Thoracic aorta (tissue), 2 donors: ENCODE data around the gene SLC22A9. TPM values are rescaled to one million over a fixed set of nuclear protein-coding genes. Genes with fewer than 3 reads are reported as not detected.
"Not testable (repeated sequence)": the region's sequence is repeated elsewhere in the genome, so short reads cannot be mapped to it uniquely, and the experiment has no call there.

Source experiments
- ATAC-seq: fragments of 150-250 bp; one replicate; pipeline ENCODE4 v1.8.0; 2017; ENCODE audit warnings: low read depth; ENCODE audit not compliant: insufficient number of reproducible peaks, low FRiP score
- DNase-seq: peaks from one replicate; pipeline ENCODE4 v3.0.0-alpha.2; 2020; ENCODE audit warnings: low spot score
- H3K27ac ChIP-seq, 2 donors: fragments of 200-600 bp; sonication (generic); 1 replicate in 1 of 2; 2 replicates in 1 of 2; pipeline ENCODE4 v1.5.1; 2016; ENCODE audit warnings: mild to moderate bottlenecking in 2 of 2, moderate library complexity in 2 of 2
- H3K27me3 ChIP-seq: fragments of 200-600 bp; sonication (generic); replicated peaks from 2 replicates; pipeline ENCODE4 v1.6.0; 2016; ENCODE audit warnings: mild to moderate bottlenecking; ENCODE audit not compliant: insufficient read depth
- H3K36me3 ChIP-seq: fragments of 200-600 bp; sonication (generic); one replicate; pipeline ENCODE4 v1.5.1; 2016
- H3K4me1 ChIP-seq, 2 donors: fragments of 200-600 bp; sonication (generic); 1 replicate in 1 of 2; 2 replicates in 1 of 2; pipeline versions ENCODE4 v1.5.1 to v1.6.0; 2016; ENCODE audit warnings: low read depth in 2 of 2, mild to moderate bottlenecking in 1 of 2; ENCODE audit not compliant: control insufficient read depth in 1 of 2
- H3K4me3 ChIP-seq: fragments of 200-600 bp; sonication (generic); 2 replicates; pipeline ENCODE4 v1.5.1; 2016; ENCODE audit warnings: mild to moderate bottlenecking
- H3K9me3 ChIP-seq: fragments of 200-600 bp; sonication (generic); 2 replicates; pipeline ENCODE4 v1.5.1; 2016
- total RNA-seq, 2 donors: library from RNA; depleted of rRNA; stranded (reverse); fragments of >200 nt; gene quantifications; one replicate each; pipeline versions ENCODE4 v1.1.0 to v1.2.3, GENCODE V29; 2016
- TF ChIP-seq, protein P1 (sequence below): fragments of 200-600 bp; sonication (generic); IDR thresholded peaks from one replicate; pipeline ENCODE4 v1.5.1; 2019; ENCODE audit warnings: antibody characterized with exemption

SLC22A9 gene
- total RNA-seq, 2 donors from 2014 or later, result not detected

DNA sequence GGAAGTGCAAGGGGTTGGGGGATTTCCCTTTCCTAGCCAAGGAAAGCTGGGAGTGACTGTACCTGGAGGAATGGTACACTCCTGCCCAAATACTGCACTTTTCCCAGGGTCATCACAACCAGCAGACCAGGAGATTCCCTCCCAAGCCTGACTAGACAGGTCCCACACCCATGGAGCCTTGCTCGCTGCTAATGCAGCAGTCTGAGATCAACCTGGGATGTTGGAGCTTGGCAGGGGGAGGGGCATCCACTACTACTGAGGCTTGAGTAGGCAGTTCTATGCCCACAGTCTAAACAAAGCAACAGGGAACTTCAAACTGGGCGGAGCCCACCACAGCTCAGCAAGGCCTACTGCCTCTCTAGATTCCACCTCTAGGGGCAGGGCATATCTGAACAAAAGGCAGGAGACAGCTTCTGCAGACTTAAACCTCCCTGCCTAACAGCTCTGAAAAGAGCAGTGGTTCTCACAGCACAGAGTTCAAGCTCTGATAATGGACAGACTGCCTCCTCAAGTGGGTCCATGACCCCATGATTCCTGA, 58.5 kb downstream of the SLC22A9 start:
- Histone ChIP-seq H3K9me3 (no peaks in the 10 kb centered on the region), H3K4me1 (no peaks in the 10 kb centered on the region), H3K27ac (no peak overlapping the region), H3K4me3 (no peak overlapping the region), H3K36me3 (no peaks in the 10 kb centered on the region), H3K27me3 (no peaks in the 10 kb centered on the region)
- no peak for DNase-seq
- TF ChIP-seq, protein P1, sequence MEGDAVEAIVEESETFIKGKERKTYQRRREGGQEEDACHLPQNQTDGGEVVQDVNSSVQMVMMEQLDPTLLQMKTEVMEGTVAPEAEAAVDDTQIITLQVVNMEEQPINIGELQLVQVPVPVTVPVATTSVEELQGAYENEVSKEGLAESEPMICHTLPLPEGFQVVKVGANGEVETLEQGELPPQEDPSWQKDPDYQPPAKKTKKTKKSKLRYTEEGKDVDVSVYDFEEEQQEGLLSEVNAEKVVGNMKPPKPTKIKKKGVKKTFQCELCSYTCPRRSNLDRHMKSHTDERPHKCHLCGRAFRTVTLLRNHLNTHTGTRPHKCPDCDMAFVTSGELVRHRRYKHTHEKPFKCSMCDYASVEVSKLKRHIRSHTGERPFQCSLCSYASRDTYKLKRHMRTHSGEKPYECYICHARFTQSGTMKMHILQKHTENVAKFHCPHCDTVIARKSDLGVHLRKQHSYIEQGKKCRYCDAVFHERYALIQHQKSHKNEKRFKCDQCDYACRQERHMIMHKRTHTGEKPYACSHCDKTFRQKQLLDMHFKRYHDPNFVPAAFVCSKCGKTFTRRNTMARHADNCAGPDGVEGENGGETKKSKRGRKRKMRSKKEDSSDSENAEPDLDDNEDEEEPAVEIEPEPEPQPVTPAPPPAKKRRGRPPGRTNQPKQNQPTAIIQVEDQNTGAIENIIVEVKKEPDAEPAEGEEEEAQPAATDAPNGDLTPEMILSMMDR, result no peak
- ATAC-seq, result no peak

GRCh38 chr11:63430731-63431130, 61.1 kb downstream of the SLC22A9 start:
- not testable (repeated sequence) for H3K27me3 ChIP-seq, DNase-seq, H3K4me3 ChIP-seq, H3K27ac ChIP-seq, H3K4me1 ChIP-seq, ATAC-seq, H3K36me3 ChIP-seq, H3K9me3 ChIP-seq

- not testable (repeated sequence) for DNase-seq, H3K4me3 ChIP-seq, H3K27me3 ChIP-seq, H3K9me3 ChIP-seq, H3K4me1 ChIP-seq, H3K27ac ChIP-seq, ATAC-seq, H3K36me3 ChIP-seq
Observed at GRCh38 chr11:63435351-63435750, 65.8 kb downstream of the SLC22A9 start.

DNA sequence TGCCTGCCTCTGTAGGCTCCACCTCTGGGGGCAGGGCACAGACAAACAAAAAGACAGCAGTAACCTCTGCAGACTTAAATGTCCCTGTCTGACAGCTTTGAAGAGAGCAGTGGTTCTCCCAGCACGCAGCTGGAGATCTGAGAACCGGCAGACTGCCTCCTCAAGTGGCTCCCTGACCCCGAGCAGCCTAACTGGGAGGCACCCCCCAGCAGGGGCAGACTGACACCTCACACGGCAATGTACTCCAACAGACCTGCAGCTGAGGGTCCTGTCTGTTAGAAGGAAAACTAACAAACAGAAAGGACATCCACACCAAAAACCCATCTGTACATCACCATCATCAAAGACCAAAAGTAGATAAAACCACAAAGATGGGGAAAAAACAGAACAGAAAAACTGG, 66.2 kb downstream of the SLC22A9 start:
- not testable (repeated sequence) for H3K27ac ChIP-seq, H3K27me3 ChIP-seq, H3K36me3 ChIP-seq, DNase-seq, ATAC-seq, H3K4me1 ChIP-seq, H3K4me3 ChIP-seq, H3K9me3 ChIP-seq

DNA sequence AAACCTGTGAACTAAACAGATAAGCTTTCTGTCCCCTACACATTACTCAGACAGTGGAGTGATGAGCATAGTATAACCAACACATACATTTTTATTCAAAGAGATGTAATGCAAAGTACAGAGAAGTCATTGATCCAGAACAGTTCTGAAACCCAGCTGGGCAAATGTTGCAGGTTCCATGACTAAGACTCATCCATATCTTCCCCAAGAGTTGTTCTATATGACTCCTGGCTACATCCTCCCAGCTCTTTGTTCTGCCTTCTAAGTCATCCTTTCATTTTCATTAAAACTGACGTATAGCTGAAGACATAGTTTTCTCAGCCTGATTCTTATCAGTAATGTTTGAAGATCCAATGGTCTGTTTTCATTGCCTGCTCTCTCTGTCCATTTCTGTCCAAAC, 74.1 kb downstream of the SLC22A9 start:
- Histone ChIP-seq H3K9me3 (no peaks in the 10 kb centered on the region), H3K27me3 (no peaks in the 10 kb centered on the region), H3K4me1 (no peaks in the 10 kb centered on the region), H3K27ac (no peak overlapping the region), H3K4me3 (no peak overlapping the region), H3K36me3 (no peaks in the 10 kb centered on the region)
- DNase-seq (no peak), ATAC-seq (no peak)
- TF ChIP-seq, protein P1, result no peak

- no peaks in the 10 kb centered on the region for H3K36me3 ChIP-seq
- H3K9me3 ChIP-seq, result no peaks in the 10 kb centered on the region
- TF ChIP-seq, protein P1, result no peak
- H3K4me3 ChIP-seq, result no peak overlapping the region
- DNase-seq (no peak), ATAC-seq (no peak)
- no peaks in the 10 kb centered on the region for H3K4me1 ChIP-seq
- no peaks in the 10 kb centered on the region for H3K27me3 ChIP-seq
- H3K27ac ChIP-seq, result no peak overlapping the region
Observed at GRCh38 chr11:63444160-63444559, 74.6 kb downstream of the SLC22A9 start.

DNA sequence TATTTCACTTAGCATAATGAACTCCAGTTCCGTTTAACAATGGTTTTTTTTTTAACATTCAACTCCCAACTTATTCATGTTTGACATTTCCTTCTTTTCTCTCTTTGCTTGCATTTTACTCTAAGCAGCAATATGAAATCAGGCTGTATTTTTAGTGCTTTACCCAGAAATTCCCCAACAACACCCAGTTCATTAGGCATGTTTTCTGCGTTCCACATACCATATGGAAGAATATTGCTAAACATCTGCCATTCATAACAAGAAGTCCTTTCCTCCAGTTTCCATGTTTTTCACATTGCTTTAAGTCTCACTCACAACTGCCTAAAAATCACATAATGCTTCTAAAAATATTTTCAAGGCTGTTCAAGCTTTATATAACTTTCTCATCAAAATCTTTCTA, 75.5 kb downstream of the SLC22A9 start:
- no peaks in the 10 kb centered on the region for H3K27me3 ChIP-seq
- ATAC-seq (no peak), DNase-seq (no peak)
- no peak overlapping the region for H3K27ac ChIP-seq
- H3K36me3 ChIP-seq, result no peaks in the 10 kb centered on the region
- H3K4me3 ChIP-seq, result no peak overlapping the region
- TF ChIP-seq, protein P1, result no peak
- no peaks in the 10 kb centered on the region for H3K9me3 ChIP-seq
- no peaks in the 10 kb centered on the region for H3K4me1 ChIP-seq
